Measurements from ENCODE around the gene BBX.

GRCh38 chr3:107578523-107578922 lies 55.8 kb downstream of the BBX start:
- TF ChIP-seq POLR2A (IDR thresholded peaks at IDR 0.05): no peak
- no peak for TF ChIP-seq CTCF (IDR thresholded peaks at IDR 0.05)
- TF ChIP-seq POLR2AphosphoS5 (IDR thresholded peaks at IDR 0.05): no peak
- TF ChIP-seq EP300 (IDR thresholded peaks at IDR 0.05): no peak

All from upper lobe of left lung (tissue), 4 donors.